Fibroblast of lung (primary cell): ENCODE data around the gene OR1J2.

ENCODE experiments used
- CTCF ChIP-seq, 2 donors: IDR thresholded peaks in 1 of 2; conservative IDR thresholded peaks in 1 of 2; 1 replicate in 1 of 2; 2 replicates in 1 of 2; pipeline ENCODE4 v1.5.1; 2011 to 2012; ENCODE audit warnings: low read length in 2 of 2, control low read depth in 1 of 2, inconsistent platforms in 1 of 2, low read depth in 1 of 2, mild to moderate bottlenecking in 1 of 2
- EZH2 ChIP-seq: IDR thresholded peaks from 2 replicates; pipeline ENCODE4 v1.5.1; 2012; ENCODE audit warnings: low read length, control low read depth, mild to moderate bottlenecking; ENCODE audit errors: missing control alignments

GRCh38 chr9:122468735-122469134 lies 41.9 kb upstream of the OR1J2 start:
- no peak for TF ChIP-seq CTCF (conservative IDR thresholded peaks at IDR 0.05 in 1 of 2, IDR thresholded peaks at IDR 0.05 in 1 of 2; ENCODE audit: low read depth in 1 of 2, low read length in 2 of 2)
- TF ChIP-seq EZH2 = no peak
